ENCODE measurements around the gene LRRC52.

GRCh38 chr1:165539306-165539705, 4.5 kb upstream of the LRRC52 start:
- TF ChIP-seq, protein P1, sequence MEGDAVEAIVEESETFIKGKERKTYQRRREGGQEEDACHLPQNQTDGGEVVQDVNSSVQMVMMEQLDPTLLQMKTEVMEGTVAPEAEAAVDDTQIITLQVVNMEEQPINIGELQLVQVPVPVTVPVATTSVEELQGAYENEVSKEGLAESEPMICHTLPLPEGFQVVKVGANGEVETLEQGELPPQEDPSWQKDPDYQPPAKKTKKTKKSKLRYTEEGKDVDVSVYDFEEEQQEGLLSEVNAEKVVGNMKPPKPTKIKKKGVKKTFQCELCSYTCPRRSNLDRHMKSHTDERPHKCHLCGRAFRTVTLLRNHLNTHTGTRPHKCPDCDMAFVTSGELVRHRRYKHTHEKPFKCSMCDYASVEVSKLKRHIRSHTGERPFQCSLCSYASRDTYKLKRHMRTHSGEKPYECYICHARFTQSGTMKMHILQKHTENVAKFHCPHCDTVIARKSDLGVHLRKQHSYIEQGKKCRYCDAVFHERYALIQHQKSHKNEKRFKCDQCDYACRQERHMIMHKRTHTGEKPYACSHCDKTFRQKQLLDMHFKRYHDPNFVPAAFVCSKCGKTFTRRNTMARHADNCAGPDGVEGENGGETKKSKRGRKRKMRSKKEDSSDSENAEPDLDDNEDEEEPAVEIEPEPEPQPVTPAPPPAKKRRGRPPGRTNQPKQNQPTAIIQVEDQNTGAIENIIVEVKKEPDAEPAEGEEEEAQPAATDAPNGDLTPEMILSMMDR (IDR thresholded peaks at IDR 0.05) = no peak
- no peak for TF ChIP-seq POLR2A (IDR thresholded peaks at IDR 0.05)

Data from testis (tissue), 2 donors.